Stimulated activated CD4-positive, alpha-beta T cell treated with anti-CD3 and anti-CD28 coated beads, Interleukin-12 subunit alpha, Interleukin-12 subunit beta, amount 100 ng/mL, for 24 hours (primary cell): ENCODE measurements around the gene SLF2.

ENCODE experiments used
- DNase-seq, 2 experiments: peaks; one replicate each; pipeline ENCODE4 v3.0.0-alpha.2; 2020; ENCODE audit warnings: low read depth in 2 of 2

Gene SLF2

GRCh38 chr10:100998991-100999741, 86.4 kb downstream of the SLF2 start:
- DNase-seq = peak; percentile 62

- DNase-seq = no peak
Observed at GRCh38 chr10:100999742-101000126, 87.0 kb downstream of the SLF2 start, which contains the start of gene LZTS2. Gene LZTS2, plus strand, starts transcription at chr10:100999808. Its CDS starts 2,731 bp downstream, at chr10:101002539.

- DNase-seq = no peak
Observed at GRCh38 chr10:101000127-101000914, 87.6 kb downstream of the SLF2 start.

GRCh38 chr10:101000915-101001658, 88.3 kb downstream of the SLF2 start:
- no peak for DNase-seq

GRCh38 chr10:101001659-101002035, 88.9 kb downstream of the SLF2 start:
- DNase-seq = no peak

GRCh38 chr10:101002456-101002855, 89.7 kb downstream of the SLF2 start:
- DNase-seq = no peak

- DNase-seq = no peak
Observed at GRCh38 chr10:101003639-101004206, 91.0 kb downstream of the SLF2 start.

GRCh38 chr10:101005361-101005760, 92.6 kb downstream of the SLF2 start:
- no peak for DNase-seq

- DNase-seq = no peak
Observed at GRCh38 chr10:101005869-101006567, 93.3 kb downstream of the SLF2 start.

GRCh38 chr10:101006593-101007098, 93.9 kb downstream of the SLF2 start:
- no peak for DNase-seq

- no peak for DNase-seq
Observed at GRCh38 chr10:101007099-101007711, 94.4 kb downstream of the SLF2 start.

GRCh38 chr10:101007915-101008822, 95.4 kb downstream of the SLF2 start:
- no peak for DNase-seq

- DNase-seq = no peak
Observed at GRCh38 chr10:101008823-101009423, 96.2 kb downstream of the SLF2 start.

- no peak for DNase-seq
Observed at GRCh38 chr10:101010329-101010728, 97.6 kb downstream of the SLF2 start.

GRCh38 chr10:101011517-101012423, 99.0 kb downstream of the SLF2 start:
- no peak for DNase-seq

- peak; percentile 48 to 81 for DNase-seq
Observed at GRCh38 chr10:101012525-101013364, 100.0 kb downstream of the SLF2 start.

- no peak for DNase-seq
Observed at GRCh38 chr10:101013365-101013825, 100.6 kb downstream of the SLF2 start.
